Vagina (tissue), 2 donors: ENCODE data around the gene DELE1. TPM values are rescaled to one million over a fixed set of nuclear protein-coding genes. Genes with fewer than 3 reads are reported as not detected.

ENCODE experiments used
- DNase-seq, 2 donors: peaks; one replicate each; pipeline ENCODE4 v3.0.0-alpha.2; 2017; ENCODE audit errors: extremely low spot score in 2 of 2
- H3K27ac ChIP-seq: fragments of 200-600 bp; sonication (generic); one replicate; pipeline ENCODE4 v1.5.1; 2019
- H3K27me3 ChIP-seq: fragments of 200-600 bp; sonication (generic); one replicate; pipeline ENCODE4 v1.5.1; 2019
- H3K36me3 ChIP-seq, 2 donors: fragments of 200-600 bp; sonication (generic); one replicate each; pipeline ENCODE4 v1.5.1; 2017 to 2019
- H3K4me1 ChIP-seq: fragments of 200-600 bp; sonication (generic); one replicate; pipeline ENCODE4 v1.5.1; 2019
- H3K4me3 ChIP-seq, 2 donors: fragments of 200-600 bp; sonication (generic); 1 replicate in 1 of 2; 2 replicates in 1 of 2; pipeline ENCODE4 v1.5.1; 2016 to 2019
- H3K9me3 ChIP-seq: fragments of 200-600 bp; sonication (generic); one replicate; pipeline ENCODE4 v1.5.1; 2019
- POLR2A ChIP-seq, 2 donors: fragments of 450-650 bp; IDR thresholded peaks; one replicate each; pipeline ENCODE4 v1.6.1; 2017; ENCODE audit warnings: antibody characterized with exemption in 2 of 2, mild to moderate bottlenecking in 2 of 2, moderate library complexity in 2 of 2
- POLR2AphosphoS5 ChIP-seq, 2 donors: sonication (generic); formaldehyde crosslinking; IDR thresholded peaks; one replicate each; pipeline ENCODE4 v1.9.0; 2017; ENCODE audit warnings: antibody characterized with exemption in 2 of 2, mild to moderate bottlenecking in 2 of 2, low read depth in 1 of 2; ENCODE audit not compliant: insufficient read depth in 1 of 2
- intact Hi-C: fragments of 100-400 bp; cut with DNase I; formaldehyde crosslinking; loops from one replicate; pipeline ENCODE4 v1.15.1; 2023
- total RNA-seq: library from RNA; depleted of rRNA; stranded (reverse); fragments of >200 nt; gene quantifications from one replicate; pipeline ENCODE4 v1.2.3, GENCODE V29; 2016
- TF ChIP-seq, protein P1 (sequence below), 3 experiments: fragments of 450-650 bp in 2 of 3; fragments of 200-600 bp in 1 of 3; sonication (generic) in 1 of 3; IDR thresholded peaks; one replicate each; pipeline ENCODE4 v1.5.1; 2017 to 2019; ENCODE audit warnings: antibody characterized with exemption in 3 of 3, mild to moderate bottlenecking in 2 of 3, moderate library complexity in 2 of 3

DELE1 gene
- total RNA-seq, 1 donor from 2014 or later, result 79.1 TPM

DNA sequence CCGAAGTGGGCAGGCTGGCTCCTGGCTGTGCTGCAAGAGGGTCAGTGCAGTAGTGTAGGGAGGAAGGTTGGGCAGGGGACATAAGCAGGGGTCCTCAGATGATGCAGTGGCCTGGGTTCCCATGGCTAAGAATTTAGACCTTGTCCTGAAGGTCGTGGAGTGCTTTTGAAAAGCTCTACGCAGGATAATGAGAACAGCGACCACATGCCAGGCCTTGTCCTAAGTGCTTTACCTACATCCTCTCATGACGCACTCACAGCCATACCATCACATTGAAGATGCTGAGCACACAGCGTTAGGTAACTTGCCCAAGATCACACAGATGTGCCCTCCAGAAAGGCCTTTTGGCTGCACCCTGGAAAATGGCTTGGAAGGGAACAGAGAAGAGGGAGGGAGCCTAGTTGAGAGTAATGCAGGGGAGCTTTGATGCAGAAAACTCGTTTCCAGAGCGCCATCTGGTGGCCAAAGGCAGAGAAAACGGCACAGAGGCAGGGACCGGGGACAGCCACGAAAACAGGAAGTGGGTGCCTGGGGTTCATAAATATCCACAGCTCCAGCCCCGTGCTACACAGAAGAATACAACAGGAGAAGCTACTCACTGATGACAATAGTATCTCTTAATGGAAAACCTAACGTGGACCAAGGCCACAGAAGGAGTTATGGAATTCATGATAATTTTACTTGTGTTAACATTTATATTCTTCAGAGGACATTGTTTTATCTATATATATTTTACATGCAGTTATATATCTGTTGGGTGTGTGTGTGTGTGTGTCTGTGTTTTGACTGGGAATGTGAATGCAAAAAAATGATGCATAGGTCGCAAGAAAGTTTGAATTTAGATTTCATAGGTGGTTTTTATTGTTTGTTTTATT is 37.0 kb downstream of the DELE1 start:
- TF ChIP-seq, protein P1, sequence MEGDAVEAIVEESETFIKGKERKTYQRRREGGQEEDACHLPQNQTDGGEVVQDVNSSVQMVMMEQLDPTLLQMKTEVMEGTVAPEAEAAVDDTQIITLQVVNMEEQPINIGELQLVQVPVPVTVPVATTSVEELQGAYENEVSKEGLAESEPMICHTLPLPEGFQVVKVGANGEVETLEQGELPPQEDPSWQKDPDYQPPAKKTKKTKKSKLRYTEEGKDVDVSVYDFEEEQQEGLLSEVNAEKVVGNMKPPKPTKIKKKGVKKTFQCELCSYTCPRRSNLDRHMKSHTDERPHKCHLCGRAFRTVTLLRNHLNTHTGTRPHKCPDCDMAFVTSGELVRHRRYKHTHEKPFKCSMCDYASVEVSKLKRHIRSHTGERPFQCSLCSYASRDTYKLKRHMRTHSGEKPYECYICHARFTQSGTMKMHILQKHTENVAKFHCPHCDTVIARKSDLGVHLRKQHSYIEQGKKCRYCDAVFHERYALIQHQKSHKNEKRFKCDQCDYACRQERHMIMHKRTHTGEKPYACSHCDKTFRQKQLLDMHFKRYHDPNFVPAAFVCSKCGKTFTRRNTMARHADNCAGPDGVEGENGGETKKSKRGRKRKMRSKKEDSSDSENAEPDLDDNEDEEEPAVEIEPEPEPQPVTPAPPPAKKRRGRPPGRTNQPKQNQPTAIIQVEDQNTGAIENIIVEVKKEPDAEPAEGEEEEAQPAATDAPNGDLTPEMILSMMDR (IDR thresholded peaks at IDR 0.05), result peak; percentile 66 to 90 (median 79)
- TF ChIP-seq POLR2A (IDR thresholded peaks at IDR 0.05) (no peak), POLR2AphosphoS5 (IDR thresholded peaks at IDR 0.05; ENCODE audit: insufficient read depth in 1 of 2, low read depth in 1 of 2) (peak in 1 of 2 donors; percentile 73)
- H3K27ac ChIP-seq, result no peak overlapping the region
- intact Hi-C loops, result loop anchor here (10.0 kb wide), 1 partner anchor 66 kb away; no protein-coding TSS in a partner anchor

DNA sequence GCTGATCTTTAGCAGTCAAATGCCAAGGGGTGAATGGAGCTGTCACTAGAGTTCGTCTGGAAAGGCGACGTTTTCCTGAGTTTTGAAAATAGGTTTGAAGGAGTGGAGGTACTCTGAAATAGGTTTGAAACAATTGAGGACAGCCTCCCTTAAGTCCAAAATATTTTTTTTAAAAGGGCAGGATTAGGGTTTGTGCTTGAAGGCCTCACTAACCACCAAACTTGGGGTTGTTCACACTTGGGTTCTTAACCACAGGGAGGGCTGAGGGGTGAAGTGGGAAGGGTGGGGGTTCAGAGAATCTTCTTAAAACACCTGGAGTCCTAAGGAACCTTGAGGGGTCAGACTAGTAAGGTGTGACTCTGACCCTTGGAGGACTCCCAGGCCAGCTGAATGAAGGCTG is 37.8 kb downstream of the DELE1 start:
- intact Hi-C loops, result loop anchor here (10.0 kb wide), 1 partner anchor 67 kb away; no protein-coding TSS in a partner anchor
- Histone ChIP-seq H3K4me3 (no peak overlapping the region), H3K27ac (no peak overlapping the region), H3K9me3 (no peaks in the 10 kb centered on the region), H3K27me3 (no peaks in the 10 kb centered on the region), H3K36me3 (no peaks in the 10 kb centered on the region), H3K4me1 (no peaks in the 10 kb centered on the region)
- no peak for DNase-seq
- TF ChIP-seq POLR2AphosphoS5 (IDR thresholded peaks at IDR 0.05; ENCODE audit: insufficient read depth in 1 of 2, low read depth in 1 of 2), result no peak
- TF ChIP-seq, protein P1 (IDR thresholded peaks at IDR 0.05), result no peak
- TF ChIP-seq POLR2A (IDR thresholded peaks at IDR 0.05), result no peak

More for the DNA sequence above, 37.0 kb downstream of the DELE1 start:
- Histone ChIP-seq H3K9me3 (no peaks in the 10 kb centered on the region), H3K36me3 (no peaks in the 10 kb centered on the region), H3K4me3 (no peak overlapping the region), H3K27me3 (no peaks in the 10 kb centered on the region), H3K4me1 (no peaks in the 10 kb centered on the region)
- no peak for DNase-seq

DNA sequence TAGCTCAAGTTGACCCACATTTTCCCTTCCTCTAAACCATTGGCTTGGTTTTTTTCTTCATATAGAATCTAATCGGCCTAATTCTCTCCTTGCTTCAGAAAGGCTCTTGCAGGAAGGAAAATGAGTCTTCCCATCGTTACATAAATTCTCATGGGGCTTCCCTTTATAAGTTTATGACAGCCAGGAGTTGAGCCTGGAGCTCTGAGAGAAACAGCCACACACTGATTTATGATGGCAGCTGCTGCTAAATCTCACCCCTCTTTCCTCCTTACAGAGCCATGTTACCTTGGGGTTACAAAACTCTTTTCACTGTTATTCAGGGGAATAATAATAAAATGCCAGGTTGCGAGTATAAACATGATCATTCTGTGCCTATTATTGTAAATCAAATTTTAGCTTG is 40.0 kb downstream of the DELE1 start:
- Histone ChIP-seq H3K4me3 (no peak overlapping the region), H3K27me3 (no peaks in the 10 kb centered on the region), H3K4me1 (peaks cover 5% of the 10 kb centered on the region), H3K27ac (no peak overlapping the region), H3K9me3 (no peaks in the 10 kb centered on the region), H3K36me3 (no peaks in the 10 kb centered on the region)
- TF ChIP-seq POLR2A (IDR thresholded peaks at IDR 0.05) (no peak), POLR2AphosphoS5 (IDR thresholded peaks at IDR 0.05; ENCODE audit: insufficient read depth in 1 of 2, low read depth in 1 of 2) (no peak)
- TF ChIP-seq, protein P1 (IDR thresholded peaks at IDR 0.05), result no peak
- intact Hi-C loops, result loop anchor here (10.0 kb wide), 1 partner anchor 69 kb away; no protein-coding TSS in a partner anchor
- DNase-seq, result no peak

DNA sequence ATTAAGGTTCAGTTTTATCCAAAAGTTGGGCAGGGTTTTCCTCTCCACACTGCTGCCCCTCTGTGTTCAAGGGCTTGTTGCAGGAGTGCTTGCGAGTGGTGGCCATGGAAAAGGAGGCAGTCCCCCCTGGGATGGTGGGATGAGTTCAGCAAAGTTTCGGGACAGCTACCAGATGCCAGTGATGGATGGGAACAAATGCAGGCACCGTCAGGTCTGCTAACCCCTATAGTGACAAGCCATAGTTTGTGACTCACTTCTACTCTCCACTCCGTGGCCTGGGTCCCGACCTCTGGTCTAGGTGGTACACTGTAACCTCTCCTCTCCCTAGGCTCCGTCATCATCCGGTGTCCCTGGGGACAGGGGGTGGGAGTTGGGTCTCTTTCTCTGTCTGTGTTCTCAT is 41.4 kb downstream of the DELE1 start:
- no peak for DNase-seq
- no peaks in the 10 kb centered on the region for H3K36me3 ChIP-seq
- intact Hi-C loops, result loop anchor here (10.0 kb wide), 1 partner anchor 70 kb away; no protein-coding TSS in a partner anchor

More for the DNA sequence above, 41.4 kb downstream of the DELE1 start:
- Histone ChIP-seq H3K4me3 (no peak overlapping the region), H3K27ac (no peak overlapping the region), H3K4me1 (peaks cover 10% of the 10 kb centered on the region), H3K27me3 (no peaks in the 10 kb centered on the region), H3K9me3 (no peaks in the 10 kb centered on the region)
- TF ChIP-seq, protein P1 (IDR thresholded peaks at IDR 0.05), result no peak
- TF ChIP-seq POLR2A (IDR thresholded peaks at IDR 0.05) (no peak), POLR2AphosphoS5 (IDR thresholded peaks at IDR 0.05; ENCODE audit: insufficient read depth in 1 of 2, low read depth in 1 of 2) (no peak)
